ENCODE results near the gene DNAJB11. TPM values are rescaled to one million over a fixed set of nuclear protein-coding genes. Genes with fewer than 3 reads are reported as not detected.

Gene DNAJB11
- total and polyA plus RNA-seq, 3 donors from 2014 or later, result 39.3 to 60.2 (median 58.5) TPM

GRCh38 chr3:186599785-186600166 is 29.3 kb downstream of the DNAJB11 start:
- WGBS, 2 donors, result 91 to 93% methylated on average over 2 of the region's 2 CpGs
- Histone ChIP-seq H3K27me3 (no peaks in the 10 kb centered on the region), H3K27ac (no peak overlapping the region), H3K4me1 (no peaks in the 10 kb centered on the region), H3K36me3 (ENCODE audit: low read depth, missing control alignments) (no peaks in the 10 kb centered on the region), H3K9me3 (no peaks in the 10 kb centered on the region), H3K4me3 (no peak overlapping the region)
- no peak for TF ChIP-seq POLR2A (IDR thresholded peaks at IDR 0.05)
- intact Hi-C loops (cut with DNase I; ENCODE audit: low total_unique reads), result no loop called here
- no peak for DNase-seq

GRCh38 chr3:186600896-186601295 is 30.4 kb downstream of the DNAJB11 start:
- Histone ChIP-seq H3K9me3 (no peaks in the 10 kb centered on the region), H3K4me1 (no peaks in the 10 kb centered on the region), H3K27me3 (no peaks in the 10 kb centered on the region), H3K27ac (no peak overlapping the region), H3K36me3 (ENCODE audit: low read depth, missing control alignments) (no peaks in the 10 kb centered on the region), H3K4me3 (no peak overlapping the region)
- WGBS, 2 donors, result 74 to 77% methylated on average over 3 of the region's 3 CpGs
- DNase-seq, result no peak
- TF ChIP-seq CTCF (IDR thresholded peaks at IDR 0.05), result no peak
- no peak for TF ChIP-seq POLR2A (IDR thresholded peaks at IDR 0.05)
- intact Hi-C loops (cut with DNase I; ENCODE audit: low total_unique reads), result no loop called here

- 87 to 91% methylated on average over 7 of the region's 7 CpGs for WGBS, 2 donors
- H3K36me3 ChIP-seq (ENCODE audit: low read depth, missing control alignments), result no peaks in the 10 kb centered on the region
- TF ChIP-seq POLR2A (IDR thresholded peaks at IDR 0.05) (no peak), CTCF (IDR thresholded peaks at IDR 0.05) (no peak)
- intact Hi-C loops (cut with DNase I; ENCODE audit: low total_unique reads), result no loop called here
- no peaks in the 10 kb centered on the region for H3K27me3 ChIP-seq
- H3K4me3 ChIP-seq, result no peak overlapping the region
- no peak for DNase-seq
- no peak overlapping the region for H3K27ac ChIP-seq
- H3K4me1 ChIP-seq, result no peaks in the 10 kb centered on the region
- no peaks in the 10 kb centered on the region for H3K9me3 ChIP-seq
Measured at GRCh38 chr3:186603159-186603558, 32.6 kb downstream of the DNAJB11 start.

GRCh38 chr3:186605078-186605477 is 34.6 kb downstream of the DNAJB11 start:
- Histone ChIP-seq H3K4me1 (no peaks in the 10 kb centered on the region), H3K27ac (no peak overlapping the region), H3K36me3 (ENCODE audit: low read depth, missing control alignments) (no peaks in the 10 kb centered on the region), H3K4me3 (no peak overlapping the region), H3K27me3 (no peaks in the 10 kb centered on the region), H3K9me3 (no peaks in the 10 kb centered on the region)
- no peak for TF ChIP-seq CTCF (IDR thresholded peaks at IDR 0.05)
- TF ChIP-seq POLR2A (IDR thresholded peaks at IDR 0.05), result no peak
- intact Hi-C loops (cut with DNase I; ENCODE audit: low total_unique reads), result no loop called here
- no peak for DNase-seq

- H3K27me3 ChIP-seq, result no peaks in the 10 kb centered on the region
- WGBS, 2 donors, result 84 to 89% methylated on average over 5 of the region's 5 CpGs
- DNase-seq, result no peak
- H3K4me1 ChIP-seq, result no peaks in the 10 kb centered on the region
- no peaks in the 10 kb centered on the region for H3K36me3 ChIP-seq (ENCODE audit: low read depth, missing control alignments)
- no peaks in the 10 kb centered on the region for H3K9me3 ChIP-seq
- H3K4me3 ChIP-seq, result no peak overlapping the region
- H3K27ac ChIP-seq, result no peak overlapping the region
- intact Hi-C loops (cut with DNase I; ENCODE audit: low total_unique reads), result no loop called here
- TF ChIP-seq POLR2A (IDR thresholded peaks at IDR 0.05), result no peak
- TF ChIP-seq CTCF (IDR thresholded peaks at IDR 0.05), result no peak
Measured at GRCh38 chr3:186605561-186606545, 35.3 kb downstream of the DNAJB11 start.
